Activated CD8-positive, alpha-beta T cell treated with anti-CD3 and anti-CD28 coated beads for 36 hours (primary cell): ENCODE data around the gene SLC38A11. TPM values are rescaled to one million over a fixed set of nuclear protein-coding genes. Genes with fewer than 3 reads are reported as not detected.

Experiments
- ATAC-seq: fragments of 200-7000 bp; cut with Tn5 transposase; one replicate; pipeline ENCODE4 v1.10.0; 2021; ENCODE audit warnings: mild to moderate bottlenecking, moderate library complexity
- CTCF ChIA-PET: fragments of 350-600 bp; sonication (Branson Sonifier 250); formaldehyde crosslinking; loops from one replicate; lab custom pipeline; 2021; ENCODE audit warnings: antibody characterized with exemption; lab: Charles Lee
- POLR2A ChIA-PET: fragments of 350-600 bp; sonication (Branson Sonifier 250); formaldehyde crosslinking; loops from one replicate; lab custom pipeline; 2021; ENCODE audit warnings: antibody characterized with exemption; lab: Charles Lee
- DNase-seq: peaks from one replicate; pipeline ENCODE4 v3.0.0-alpha.2; 2020
- H3K27ac Mint-ChIP-seq: one replicate; pipeline ENCODE4 v1.8.0; 2021; ENCODE audit warnings: mild to moderate bottlenecking, mixed read lengths
- H3K27me3 Mint-ChIP-seq: one replicate; pipeline ENCODE4 v1.8.0; 2021; ENCODE audit warnings: mixed read lengths
- H3K36me3 Mint-ChIP-seq: one replicate; pipeline ENCODE4 v1.8.0; 2021; ENCODE audit warnings: low read depth, mixed read lengths
- H3K4me1 Mint-ChIP-seq: one replicate; pipeline ENCODE4 v1.8.0; 2021; ENCODE audit warnings: low read depth, mixed read lengths
- H3K4me3 Mint-ChIP-seq: one replicate; pipeline ENCODE4 v1.8.0; 2021; ENCODE audit warnings: mild to moderate bottlenecking, moderate library complexity, mixed read lengths
- H3K9me3 Mint-ChIP-seq: one replicate; pipeline ENCODE4 v1.8.0; 2021; ENCODE audit warnings: mixed read lengths
- intact Hi-C: fragments of 100-400 bp; cut with micrococcal nuclease; formaldehyde crosslinking; loops from one replicate; pipeline ENCODE4 v1.10.0; 2022
- total RNA-seq, 2 experiments: library from RNA; stranded (reverse); gene quantifications; one replicate each; pipeline ENCODE4 v1.2.3, GENCODE V29; 2021
- TF ChIP-seq, protein P1 (sequence below): fragments of 200-600 bp; IDR thresholded peaks from one replicate; pipeline ENCODE4 v1.8.0; 2022; ENCODE audit warnings: antibody characterized with exemption, mild to moderate bottlenecking

The SLC38A11 gene
- total RNA-seq, 2 experiments from 2014 or later, result not detected

DNA sequence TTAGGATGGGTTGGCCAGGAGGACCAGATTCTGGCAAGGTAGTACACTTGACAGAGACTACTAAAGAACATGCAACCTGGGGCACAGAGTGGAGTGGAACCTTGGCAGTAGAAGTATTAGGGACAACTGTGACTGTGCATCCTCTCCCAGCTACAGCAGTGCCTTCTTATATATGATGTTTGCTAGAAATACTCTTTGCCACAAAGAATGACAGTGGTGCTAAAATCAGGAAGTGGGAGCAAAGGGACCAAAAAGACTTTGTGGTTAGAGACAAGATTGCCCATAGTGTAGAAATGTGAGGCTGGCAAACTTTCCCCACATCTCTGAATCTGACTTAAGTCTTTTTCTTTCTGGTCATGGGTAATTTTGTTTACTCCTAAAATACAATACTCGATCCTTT, 9.4 kb upstream of the SLC38A11 start:
- no peaks in the 10 kb centered on the region for H3K4me1 Mint-ChIP-seq
- no peaks in the 10 kb centered on the region for H3K36me3 Mint-ChIP-seq
- no peaks in the 10 kb centered on the region for H3K9me3 Mint-ChIP-seq
- ChIA-PET POLR2A (interaction anchor here (0.6 kb wide), 1 partner anchor 287 kb away, joined by 3 read pairs; no protein-coding TSS in a partner anchor), CTCF (no interaction called here)
- no peak overlapping the region for H3K27ac Mint-ChIP-seq
- TF ChIP-seq, protein P1, sequence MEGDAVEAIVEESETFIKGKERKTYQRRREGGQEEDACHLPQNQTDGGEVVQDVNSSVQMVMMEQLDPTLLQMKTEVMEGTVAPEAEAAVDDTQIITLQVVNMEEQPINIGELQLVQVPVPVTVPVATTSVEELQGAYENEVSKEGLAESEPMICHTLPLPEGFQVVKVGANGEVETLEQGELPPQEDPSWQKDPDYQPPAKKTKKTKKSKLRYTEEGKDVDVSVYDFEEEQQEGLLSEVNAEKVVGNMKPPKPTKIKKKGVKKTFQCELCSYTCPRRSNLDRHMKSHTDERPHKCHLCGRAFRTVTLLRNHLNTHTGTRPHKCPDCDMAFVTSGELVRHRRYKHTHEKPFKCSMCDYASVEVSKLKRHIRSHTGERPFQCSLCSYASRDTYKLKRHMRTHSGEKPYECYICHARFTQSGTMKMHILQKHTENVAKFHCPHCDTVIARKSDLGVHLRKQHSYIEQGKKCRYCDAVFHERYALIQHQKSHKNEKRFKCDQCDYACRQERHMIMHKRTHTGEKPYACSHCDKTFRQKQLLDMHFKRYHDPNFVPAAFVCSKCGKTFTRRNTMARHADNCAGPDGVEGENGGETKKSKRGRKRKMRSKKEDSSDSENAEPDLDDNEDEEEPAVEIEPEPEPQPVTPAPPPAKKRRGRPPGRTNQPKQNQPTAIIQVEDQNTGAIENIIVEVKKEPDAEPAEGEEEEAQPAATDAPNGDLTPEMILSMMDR, result no peak
- H3K27me3 Mint-ChIP-seq, result no peaks in the 10 kb centered on the region
- H3K4me3 Mint-ChIP-seq, result no peak overlapping the region
- ATAC-seq (no peak), DNase-seq (no peak)
- intact Hi-C loops, result no loop called here

DNA sequence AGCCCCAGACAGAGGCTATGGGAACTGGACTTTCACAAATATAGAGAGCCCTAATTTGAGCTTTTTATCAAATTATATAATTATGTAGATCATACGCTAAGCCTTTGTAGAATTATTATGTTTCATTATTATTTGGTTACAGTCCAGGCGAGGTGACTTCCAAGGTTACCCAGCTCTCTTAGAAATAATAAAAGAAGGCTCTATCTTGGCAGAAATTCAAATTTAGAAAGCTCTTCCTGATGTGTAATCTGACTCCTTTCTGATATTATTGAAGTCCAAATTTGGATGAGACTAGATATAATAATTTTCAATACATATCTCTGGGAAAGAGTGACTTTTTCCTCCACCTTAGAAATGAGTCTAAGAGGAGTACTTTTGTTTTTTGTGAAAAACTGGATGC, 4.8 kb upstream of the SLC38A11 start:
- CTCF ChIA-PET, result no interaction called here
- POLR2A ChIA-PET, result no interaction called here
- H3K27ac Mint-ChIP-seq, result no peak overlapping the region
- no peak overlapping the region for H3K4me3 Mint-ChIP-seq
- intact Hi-C loops, result no loop called here
- no peak for ATAC-seq
- TF ChIP-seq, protein P1, result no peak
- H3K27me3 Mint-ChIP-seq, result peaks cover 3% of the 10 kb centered on the region
- no peaks in the 10 kb centered on the region for H3K9me3 Mint-ChIP-seq
- H3K36me3 Mint-ChIP-seq, result no peaks in the 10 kb centered on the region
- H3K4me1 Mint-ChIP-seq, result no peaks in the 10 kb centered on the region
- DNase-seq, result no peak

DNA sequence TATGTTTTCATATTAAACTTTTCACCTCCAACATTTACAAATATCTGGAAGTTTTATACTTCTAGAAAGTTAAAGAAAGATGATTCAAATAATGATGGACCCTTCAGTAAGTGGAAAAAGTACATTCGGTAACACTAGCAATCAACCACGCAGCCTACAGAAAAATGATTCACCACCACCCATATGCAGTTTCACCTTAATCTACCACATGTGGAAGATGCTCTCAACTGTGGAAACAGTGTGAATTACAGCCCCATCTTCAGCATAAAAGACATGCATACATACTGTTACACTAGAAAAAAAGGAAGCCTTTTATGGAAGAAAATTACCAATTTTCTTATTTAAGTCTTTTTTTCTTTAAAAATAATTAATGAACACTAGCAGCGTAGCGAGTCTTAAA, 1.1 kb downstream of the SLC38A11 start:
- ChIA-PET POLR2A (no interaction called here), CTCF (no interaction called here)
- ATAC-seq (peak; percentile 56), DNase-seq (peak; percentile 6)
- Mint-ChIP-seq H3K9me3 (no peaks in the 10 kb centered on the region), H3K36me3 (no peaks in the 10 kb centered on the region), H3K27me3 (peaks cover 14% of the 10 kb centered on the region), H3K4me1 (no peaks in the 10 kb centered on the region), H3K4me3 (no peak overlapping the region), H3K27ac (no peak overlapping the region)
- intact Hi-C loops, result no loop called here
- TF ChIP-seq, protein P1, result no peak

DNA sequence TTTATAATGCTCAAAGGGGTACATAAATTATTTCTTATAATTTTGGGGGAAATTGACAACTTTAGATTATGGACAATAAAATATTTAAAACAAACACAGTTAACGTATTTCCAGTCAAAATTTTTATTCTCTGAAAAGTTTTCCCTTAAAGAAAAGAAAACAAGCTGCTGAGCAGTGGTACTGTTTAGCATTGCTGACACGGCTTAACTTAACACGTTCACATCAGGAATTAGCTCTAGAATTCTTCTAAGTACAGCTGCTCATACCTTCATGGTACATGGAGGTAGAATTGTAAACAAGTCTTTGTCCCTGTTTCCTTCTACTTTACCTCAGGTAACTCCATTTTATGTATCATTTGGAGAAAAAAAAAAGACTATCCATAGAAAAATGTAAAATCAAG, 2.0 kb downstream of the SLC38A11 start:
- TF ChIP-seq, protein P1, result no peak
- CTCF ChIA-PET, result no interaction called here
- no peak overlapping the region for H3K27ac Mint-ChIP-seq

DNA sequence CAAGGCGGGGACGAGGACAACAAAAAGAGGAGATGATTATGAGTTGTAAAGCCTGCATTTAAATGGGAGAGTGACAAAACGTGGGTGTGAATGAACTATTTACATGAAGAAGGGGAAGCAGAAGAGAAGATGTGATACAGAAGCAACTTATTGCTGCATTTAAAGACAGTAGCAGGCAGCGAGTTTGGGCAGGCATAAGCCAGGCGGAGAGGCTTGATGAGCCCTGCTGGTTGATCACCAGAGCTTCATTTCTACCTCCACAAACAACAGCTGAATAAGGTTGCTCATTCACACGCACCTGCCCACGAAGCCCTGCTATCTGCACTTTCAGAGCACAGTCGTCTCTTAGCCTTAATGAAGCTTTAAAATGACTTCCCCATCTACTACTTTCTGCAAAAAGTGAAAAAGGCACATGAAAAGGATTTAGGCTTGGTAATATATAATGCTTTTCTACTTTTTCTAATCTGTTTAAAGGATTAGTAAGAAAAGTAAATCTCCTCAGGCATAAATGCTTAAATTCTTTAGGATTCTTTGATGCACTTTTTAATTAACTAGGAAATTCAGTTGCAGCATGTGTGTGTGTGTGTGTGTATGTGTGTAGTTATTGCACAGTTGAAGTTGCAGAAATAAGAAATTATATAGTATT, 3.1 kb downstream of the SLC38A11 start:
- no peak overlapping the region for H3K4me3 Mint-ChIP-seq
- H3K27me3 Mint-ChIP-seq, result peaks cover 14% of the 10 kb centered on the region
- ChIA-PET POLR2A (no interaction called here), CTCF (no interaction called here)
- DNase-seq (no peak), ATAC-seq (no peak)
- no peaks in the 10 kb centered on the region for H3K36me3 Mint-ChIP-seq
- TF ChIP-seq, protein P1, result no peak
- H3K4me1 Mint-ChIP-seq, result no peaks in the 10 kb centered on the region
- intact Hi-C loops, result no loop called here
- no peak overlapping the region for H3K27ac Mint-ChIP-seq
- no peaks in the 10 kb centered on the region for H3K9me3 Mint-ChIP-seq

More for the DNA sequence above, 2.0 kb downstream of the SLC38A11 start:
- intact Hi-C loops, result no loop called here
- Mint-ChIP-seq H3K27me3 (peaks cover 14% of the 10 kb centered on the region), H3K4me1 (no peaks in the 10 kb centered on the region), H3K4me3 (no peak overlapping the region), H3K36me3 (no peaks in the 10 kb centered on the region), H3K9me3 (no peaks in the 10 kb centered on the region)
- ATAC-seq (no peak), DNase-seq (no peak)
- POLR2A ChIA-PET, result no interaction called here
